Esophagus muscularis mucosa (tissue), 4 donors: ENCODE measurements around the gene LRRN4.

ENCODE experiments used
- EP300 ChIP-seq: sonication (generic); formaldehyde crosslinking; IDR thresholded peaks from one replicate; pipeline ENCODE4 v1.6.1; 2017; ENCODE audit warnings: antibody characterized with exemption
- POLR2A ChIP-seq: fragments of 450-650 bp; IDR thresholded peaks from one replicate; pipeline ENCODE4 v1.6.1; 2017; ENCODE audit warnings: antibody characterized with exemption, moderate library complexity, mild to moderate bottlenecking, low read depth
- POLR2AphosphoS5 ChIP-seq, 2 donors: sonication (generic); formaldehyde crosslinking; IDR thresholded peaks; one replicate each; pipeline ENCODE4 v1.6.1; 2017; ENCODE audit warnings: antibody characterized with exemption in 2 of 2
- TF ChIP-seq, protein P1 (sequence below), 3 experiments: fragments of 200-600 bp in 2 of 3; fragments of 450-650 bp in 1 of 3; sonication (generic) in 2 of 3; IDR thresholded peaks; one replicate each; pipeline ENCODE4 v1.5.1; 2017 to 2019; ENCODE audit warnings: antibody characterized with exemption in 3 of 3, mild to moderate bottlenecking in 2 of 3, moderate library complexity in 1 of 3

DNA sequence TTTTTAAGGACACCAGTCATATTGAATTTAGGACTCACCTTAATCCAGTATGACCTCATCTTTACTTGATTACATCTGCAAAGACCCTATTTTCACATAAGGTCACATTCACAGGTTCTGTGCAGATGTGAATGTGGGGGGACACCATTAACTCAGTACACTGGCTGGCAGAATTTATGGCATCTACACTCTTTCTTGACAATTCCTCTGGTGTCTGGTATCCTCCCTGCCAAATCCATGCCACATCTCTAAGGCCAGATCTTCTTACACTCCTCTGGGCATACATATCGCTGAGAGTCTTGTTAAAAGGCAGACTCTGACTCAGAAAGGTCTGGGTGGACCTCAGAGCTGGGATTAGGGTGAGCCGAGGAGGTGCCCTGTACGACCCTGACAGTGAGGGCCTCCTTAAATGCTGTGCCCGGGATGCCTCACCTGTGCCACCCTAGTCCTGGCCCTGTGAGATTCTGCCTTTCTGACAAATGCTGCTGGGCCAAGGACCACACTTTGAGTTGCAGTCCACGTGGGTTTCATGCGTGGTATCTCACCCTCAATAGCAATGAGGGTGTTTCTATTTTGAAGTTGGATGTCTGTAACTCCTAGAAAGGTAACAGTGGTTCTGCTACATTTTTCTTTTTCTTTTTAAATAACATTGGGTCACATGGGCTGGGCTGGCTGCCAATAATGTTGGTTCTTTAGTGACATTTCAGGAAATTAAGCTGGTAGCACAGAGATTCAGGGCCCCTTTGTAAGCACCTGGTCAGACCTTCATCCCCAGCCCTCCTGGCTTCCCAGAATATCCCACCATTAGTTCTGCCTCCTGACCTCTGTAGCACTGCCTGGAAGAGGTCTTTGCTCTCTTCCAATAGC is 17.2 kb upstream of the LRRN4 start:
- TF ChIP-seq POLR2AphosphoS5 (IDR thresholded peaks at IDR 0.05), result no peak
- TF ChIP-seq, protein P1, sequence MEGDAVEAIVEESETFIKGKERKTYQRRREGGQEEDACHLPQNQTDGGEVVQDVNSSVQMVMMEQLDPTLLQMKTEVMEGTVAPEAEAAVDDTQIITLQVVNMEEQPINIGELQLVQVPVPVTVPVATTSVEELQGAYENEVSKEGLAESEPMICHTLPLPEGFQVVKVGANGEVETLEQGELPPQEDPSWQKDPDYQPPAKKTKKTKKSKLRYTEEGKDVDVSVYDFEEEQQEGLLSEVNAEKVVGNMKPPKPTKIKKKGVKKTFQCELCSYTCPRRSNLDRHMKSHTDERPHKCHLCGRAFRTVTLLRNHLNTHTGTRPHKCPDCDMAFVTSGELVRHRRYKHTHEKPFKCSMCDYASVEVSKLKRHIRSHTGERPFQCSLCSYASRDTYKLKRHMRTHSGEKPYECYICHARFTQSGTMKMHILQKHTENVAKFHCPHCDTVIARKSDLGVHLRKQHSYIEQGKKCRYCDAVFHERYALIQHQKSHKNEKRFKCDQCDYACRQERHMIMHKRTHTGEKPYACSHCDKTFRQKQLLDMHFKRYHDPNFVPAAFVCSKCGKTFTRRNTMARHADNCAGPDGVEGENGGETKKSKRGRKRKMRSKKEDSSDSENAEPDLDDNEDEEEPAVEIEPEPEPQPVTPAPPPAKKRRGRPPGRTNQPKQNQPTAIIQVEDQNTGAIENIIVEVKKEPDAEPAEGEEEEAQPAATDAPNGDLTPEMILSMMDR (IDR thresholded peaks at IDR 0.05), result no peak
- TF ChIP-seq EP300, result no peak
- TF ChIP-seq POLR2A, result no peak
